DOHH2 (cell line): Measurements from ENCODE around the gene FILIP1.

ENCODE experiments used
- H3F3A ChIP-seq: fragments of 200-600 bp; sonication (generic), shearing (Covaris generic); 2 replicates; pipeline ENCODE4 v1.6.0; 2016; ENCODE audit warnings: antibody characterized with exemption, mild to moderate bottlenecking; ENCODE audit not compliant: control insufficient read depth, insufficient read depth
- H3K27ac ChIP-seq: fragments of 200-600 bp; sonication (generic); 2 replicates; pipeline ENCODE4 v1.5.1; 2014; ENCODE audit warnings: low read depth, mild to moderate bottlenecking, low read length, moderate library complexity
- H3K27me3 ChIP-seq: fragments of 200-600 bp; sonication (generic); 2 replicates; pipeline ENCODE4 v1.6.1; 2014; ENCODE audit warnings: mild to moderate bottlenecking, low read length, mixed read lengths; ENCODE audit not compliant: control insufficient read depth
- H3K36me3 ChIP-seq: fragments of 200-600 bp; sonication (generic); 2 replicates; pipeline ENCODE4 v1.6.1; 2014; ENCODE audit warnings: mild to moderate bottlenecking, low read length, moderate library complexity, mixed read lengths; ENCODE audit not compliant: control insufficient read depth
- H3K4me1 ChIP-seq: fragments of 200-600 bp; sonication (generic); 2 replicates; pipeline ENCODE4 v1.6.1; 2014; ENCODE audit warnings: mild to moderate bottlenecking, low read length, mixed read lengths; ENCODE audit not compliant: control insufficient read depth
- H3K4me2 ChIP-seq: fragments of 200-600 bp; sonication (generic); 2 replicates; pipeline ENCODE4 v1.6.0; 2014; ENCODE audit warnings: mild to moderate bottlenecking, low read length, moderate library complexity
- H3K4me3 ChIP-seq: fragments of 200-600 bp; sonication (generic); 2 replicates; pipeline ENCODE4 v1.5.1; 2014; ENCODE audit warnings: mild to moderate bottlenecking, low read length, mixed read lengths
- H3K79me2 ChIP-seq: fragments of 200-600 bp; sonication (generic); 2 replicates; pipeline ENCODE4 v1.6.1; 2014; ENCODE audit warnings: mild to moderate bottlenecking, low read length, mixed read lengths; ENCODE audit not compliant: control insufficient read depth
- H3K9me2 ChIP-seq: fragments of 200-600 bp; sonication (generic); replicated peaks from 2 replicates; pipeline ENCODE4 v1.6.1; 2014; ENCODE audit warnings: mild to moderate bottlenecking, low read length, mixed read lengths; ENCODE audit not compliant: control insufficient read depth
- H3K9me3 ChIP-seq: fragments of 200-600 bp; sonication (generic); 2 replicates; pipeline ENCODE4 v1.6.1; 2014; ENCODE audit warnings: antibody characterized with exemption, low read length, mixed read lengths; ENCODE audit not compliant: control insufficient read depth, insufficient read depth
- H4K20me1 ChIP-seq: fragments of 200-600 bp; sonication (generic); 2 replicates; pipeline ENCODE4 v1.6.0; 2014; ENCODE audit warnings: low read depth, mild to moderate bottlenecking, antibody characterized with exemption, low read length, moderate library complexity; ENCODE audit not compliant: control insufficient read depth, insufficient read depth
- CTCF ChIP-seq: fragments of 200-600 bp; sonication (generic); IDR thresholded peaks from one replicate; pipeline ENCODE4 v1.5.1; 2014; ENCODE audit warnings: antibody characterized with exemption, mild to moderate bottlenecking, low read depth, low read length; ENCODE audit not compliant: poor library complexity, severe bottlenecking
- EZH2phosphoT487 ChIP-seq: fragments of 200-600 bp; sonication (generic); IDR thresholded peaks from 2 replicates; pipeline ENCODE4 v1.6.1; 2017; ENCODE audit warnings: borderline replicate concordance, mild to moderate bottlenecking, antibody characterized with exemption, low read length, moderate library complexity, mixed read lengths

FILIP1 gene

GRCh38 chr6:75495011-75495410 lies 1.4 kb upstream of the FILIP1 start:
- no peak for TF ChIP-seq CTCF
- no peak for TF ChIP-seq EZH2phosphoT487

GRCh38 chr6:75494290-75494689 lies 690 bp upstream of the FILIP1 start:
- H3K4me1 ChIP-seq, result no peaks in the 10 kb centered on the region
- H3F3A ChIP-seq, result no peaks in the 10 kb centered on the region
- H3K9me2 ChIP-seq, result no peaks in the 10 kb centered on the region
- H3K36me3 ChIP-seq, result no peaks in the 10 kb centered on the region
- H3K27ac ChIP-seq, result no peak overlapping the region
- peaks cover 44% of the 10 kb centered on the region for H3K27me3 ChIP-seq
- H3K79me2 ChIP-seq, result no peaks in the 10 kb centered on the region
- no peaks in the 10 kb centered on the region for H3K9me3 ChIP-seq
- no peak overlapping the region for H3K4me2 ChIP-seq
- no peaks in the 10 kb centered on the region for H4K20me1 ChIP-seq
- TF ChIP-seq CTCF (no peak), EZH2phosphoT487 (no peak)
- no peak overlapping the region for H3K4me3 ChIP-seq

More at GRCh38 chr6:75495011-75495410, 1.4 kb upstream of the FILIP1 start:
- Histone ChIP-seq H3K4me3 (no peak overlapping the region), H3K4me2 (no peak overlapping the region), H3K79me2 (no peaks in the 10 kb centered on the region), H3K36me3 (no peaks in the 10 kb centered on the region), H3K9me3 (no peaks in the 10 kb centered on the region), H3F3A (no peaks in the 10 kb centered on the region), H3K4me1 (no peaks in the 10 kb centered on the region), H3K9me2 (no peaks in the 10 kb centered on the region), H4K20me1 (no peaks in the 10 kb centered on the region), H3K27ac (no peak overlapping the region), H3K27me3 (peaks cover 44% of the 10 kb centered on the region)

GRCh38 chr6:75492386-75493153 lies 1.0 kb downstream of the FILIP1 start:
- TF ChIP-seq CTCF, result no peak
- TF ChIP-seq EZH2phosphoT487, result no peak

More at GRCh38 chr6:75492386-75493153, 1.0 kb downstream of the FILIP1 start:
- H3K9me3 ChIP-seq, result no peaks in the 10 kb centered on the region
- no peak overlapping the region for H3K27ac ChIP-seq
- H3F3A ChIP-seq, result no peaks in the 10 kb centered on the region
- no peaks in the 10 kb centered on the region for H3K79me2 ChIP-seq
- H3K9me2 ChIP-seq, result no peaks in the 10 kb centered on the region
- no peaks in the 10 kb centered on the region for H3K4me1 ChIP-seq
- H3K4me2 ChIP-seq, result no peak overlapping the region
- no peaks in the 10 kb centered on the region for H4K20me1 ChIP-seq
- H3K27me3 ChIP-seq, result peaks cover 44% of the 10 kb centered on the region
- H3K36me3 ChIP-seq, result no peaks in the 10 kb centered on the region
- H3K4me3 ChIP-seq, result no peak overlapping the region
